Progenitor cell of endocrine pancreas (in vitro differentiated cells): ENCODE measurements around the gene HNF4A. TPM values are rescaled to one million over a fixed set of nuclear protein-coding genes. Genes with fewer than 3 reads are reported as not detected.

Experiments used
- DNase-seq: peaks from one replicate; pipeline ENCODE4 v3.0.0; 2021; ENCODE audit warnings: low spot score; ENCODE audit not compliant: unreplicated experiment
- H3K27ac Mint-ChIP-seq: 2 replicates; pipeline ENCODE4 v1.8.0; 2021; ENCODE audit warnings: mild to moderate bottlenecking, moderate library complexity, mixed read lengths
- H3K27me3 Mint-ChIP-seq: 2 replicates; pipeline ENCODE4 v1.8.0; 2021; ENCODE audit warnings: mixed read lengths
- H3K36me3 Mint-ChIP-seq: 2 replicates; pipeline ENCODE4 v1.8.0; 2022; ENCODE audit warnings: mixed read lengths; ENCODE audit not compliant: insufficient read depth
- H3K4me1 Mint-ChIP-seq: 2 replicates; pipeline ENCODE4 v1.8.0; 2021; ENCODE audit warnings: low read depth, mixed read lengths
- H3K4me3 Mint-ChIP-seq: 2 replicates; pipeline ENCODE4 v1.8.0; 2021; ENCODE audit warnings: low read depth, mild to moderate bottlenecking, moderate library complexity, mixed read lengths
- H3K9me3 Mint-ChIP-seq: 2 replicates; pipeline ENCODE4 v1.8.0; 2021; ENCODE audit warnings: low read depth, mixed read lengths
- total RNA-seq: library from RNA; stranded (reverse); gene quantifications from 2 replicates; pipeline ENCODE4 v1.2.1, GENCODE V29; 2021
- TF ChIP-seq, protein P1 (sequence below): fragments of 200-600 bp; sonication (generic); IDR thresholded peaks from one replicate; pipeline ENCODE4 v1.5.0; 2021; ENCODE audit warnings: antibody characterized with exemption, mild to moderate bottlenecking; ENCODE audit not compliant: unreplicated experiment

HNF4A gene
- total RNA-seq, 1 donor from 2014 or later, result 72.9 TPM

DNA sequence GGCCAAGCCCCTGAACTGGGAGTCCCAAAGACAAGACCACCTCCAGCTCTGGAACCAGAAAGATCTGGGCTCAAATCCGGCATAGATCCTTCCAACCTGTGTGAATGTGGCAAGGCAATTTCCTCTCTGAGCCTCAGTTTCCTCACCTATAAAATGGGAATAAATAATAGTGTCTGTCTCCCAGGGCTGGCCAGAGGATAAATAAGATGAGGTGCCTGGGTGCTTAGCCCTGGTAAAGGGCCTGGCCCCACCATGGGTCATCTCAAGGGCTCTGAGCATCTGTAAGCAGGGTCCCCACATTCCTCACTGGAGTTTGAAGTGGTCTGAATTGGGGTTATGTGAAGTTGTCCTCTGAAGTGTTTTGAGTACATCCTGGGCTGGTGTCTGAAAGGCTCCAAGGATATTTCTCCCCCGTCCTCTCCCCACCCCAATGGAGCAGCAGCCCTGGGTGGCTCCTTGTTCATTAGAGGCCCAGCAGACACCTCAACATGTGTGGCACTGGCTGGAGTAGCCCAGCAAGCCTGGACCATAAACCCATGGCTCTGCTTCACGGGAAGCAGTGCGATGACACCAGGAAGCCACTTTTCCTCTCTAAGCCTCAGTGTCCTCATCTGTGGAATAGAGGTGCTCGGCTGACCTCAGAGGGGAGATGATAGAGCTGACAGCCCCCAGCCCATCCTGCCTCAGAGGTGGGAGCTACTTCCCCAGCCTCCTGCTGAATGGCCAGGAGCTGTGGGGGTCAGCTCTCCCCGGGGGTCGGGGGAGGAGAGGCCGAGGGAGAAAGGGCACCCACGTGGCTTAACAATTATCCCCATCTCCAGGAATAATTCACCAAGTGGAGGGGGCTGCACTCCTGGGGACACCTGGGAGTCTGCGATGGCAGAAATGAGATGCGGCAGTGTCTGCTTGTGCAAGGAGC, 48.0 kb downstream of the HNF4A start:
- H3K4me1 Mint-ChIP-seq, result peaks cover 32% of the 10 kb centered on the region
- H3K4me3 Mint-ChIP-seq, result no peak overlapping the region
- H3K9me3 Mint-ChIP-seq, result no peaks in the 10 kb centered on the region
- no peak overlapping the region for H3K27ac Mint-ChIP-seq
- TF ChIP-seq, protein P1, sequence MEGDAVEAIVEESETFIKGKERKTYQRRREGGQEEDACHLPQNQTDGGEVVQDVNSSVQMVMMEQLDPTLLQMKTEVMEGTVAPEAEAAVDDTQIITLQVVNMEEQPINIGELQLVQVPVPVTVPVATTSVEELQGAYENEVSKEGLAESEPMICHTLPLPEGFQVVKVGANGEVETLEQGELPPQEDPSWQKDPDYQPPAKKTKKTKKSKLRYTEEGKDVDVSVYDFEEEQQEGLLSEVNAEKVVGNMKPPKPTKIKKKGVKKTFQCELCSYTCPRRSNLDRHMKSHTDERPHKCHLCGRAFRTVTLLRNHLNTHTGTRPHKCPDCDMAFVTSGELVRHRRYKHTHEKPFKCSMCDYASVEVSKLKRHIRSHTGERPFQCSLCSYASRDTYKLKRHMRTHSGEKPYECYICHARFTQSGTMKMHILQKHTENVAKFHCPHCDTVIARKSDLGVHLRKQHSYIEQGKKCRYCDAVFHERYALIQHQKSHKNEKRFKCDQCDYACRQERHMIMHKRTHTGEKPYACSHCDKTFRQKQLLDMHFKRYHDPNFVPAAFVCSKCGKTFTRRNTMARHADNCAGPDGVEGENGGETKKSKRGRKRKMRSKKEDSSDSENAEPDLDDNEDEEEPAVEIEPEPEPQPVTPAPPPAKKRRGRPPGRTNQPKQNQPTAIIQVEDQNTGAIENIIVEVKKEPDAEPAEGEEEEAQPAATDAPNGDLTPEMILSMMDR, result no peak
- H3K36me3 Mint-ChIP-seq, result peaks cover 8% of the 10 kb centered on the region
- H3K27me3 Mint-ChIP-seq, result no peaks in the 10 kb centered on the region
- no peak for DNase-seq

DNA sequence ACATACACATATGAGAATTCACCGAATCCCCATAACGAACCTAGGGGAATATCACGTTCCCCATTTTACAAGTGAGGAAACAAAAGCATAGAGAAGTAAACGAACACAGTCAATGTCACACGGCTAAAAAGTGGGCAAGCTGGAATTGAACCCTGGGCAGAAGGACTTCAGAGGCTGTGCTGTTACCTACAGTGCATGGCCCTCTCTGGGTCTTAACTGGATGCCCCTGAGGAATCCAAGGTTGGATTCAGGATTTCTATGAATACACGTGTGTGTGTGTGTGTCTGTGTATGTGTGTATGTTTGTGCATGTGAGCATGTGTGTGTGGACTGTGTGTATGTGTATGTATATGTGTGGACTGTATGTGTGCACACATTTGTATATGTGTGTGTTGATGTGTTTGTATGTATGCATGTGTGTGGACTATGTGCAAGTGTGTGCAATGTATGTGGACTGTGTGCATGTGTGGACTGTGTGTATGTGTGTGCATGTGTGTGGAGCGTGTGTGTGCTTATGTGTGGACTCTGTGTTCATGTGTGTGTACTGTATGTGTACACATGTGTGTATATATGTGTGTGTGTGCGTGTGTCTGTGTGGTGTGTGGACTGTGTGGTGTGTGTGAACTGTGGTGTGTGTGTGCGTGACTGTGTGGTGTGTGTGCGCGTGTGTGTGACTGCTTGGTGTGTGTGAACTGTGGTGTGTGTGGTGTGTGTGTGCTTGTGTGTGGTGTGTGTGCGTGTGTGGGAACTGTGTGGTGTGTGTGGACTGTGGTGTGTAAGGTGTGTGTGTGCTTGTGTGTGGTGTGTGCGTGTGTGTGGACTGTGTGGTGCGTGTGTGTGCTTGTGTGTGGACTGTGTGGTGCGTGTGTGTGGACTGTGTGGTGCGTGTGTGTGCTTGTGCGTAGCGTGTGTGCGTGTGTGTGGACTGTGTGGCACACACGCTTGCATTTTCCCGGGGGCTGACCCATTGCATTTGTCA, 49.0 kb downstream of the HNF4A start:
- Mint-ChIP-seq H3K27me3 (peaks cover 4% of the 10 kb centered on the region), H3K4me3 (no peak overlapping the region), H3K27ac (no peak overlapping the region), H3K9me3 (no peaks in the 10 kb centered on the region), H3K4me1 (peaks cover 27% of the 10 kb centered on the region), H3K36me3 (peaks cover 11% of the 10 kb centered on the region)
- TF ChIP-seq, protein P1, result no peak
- no peak for DNase-seq

DNA sequence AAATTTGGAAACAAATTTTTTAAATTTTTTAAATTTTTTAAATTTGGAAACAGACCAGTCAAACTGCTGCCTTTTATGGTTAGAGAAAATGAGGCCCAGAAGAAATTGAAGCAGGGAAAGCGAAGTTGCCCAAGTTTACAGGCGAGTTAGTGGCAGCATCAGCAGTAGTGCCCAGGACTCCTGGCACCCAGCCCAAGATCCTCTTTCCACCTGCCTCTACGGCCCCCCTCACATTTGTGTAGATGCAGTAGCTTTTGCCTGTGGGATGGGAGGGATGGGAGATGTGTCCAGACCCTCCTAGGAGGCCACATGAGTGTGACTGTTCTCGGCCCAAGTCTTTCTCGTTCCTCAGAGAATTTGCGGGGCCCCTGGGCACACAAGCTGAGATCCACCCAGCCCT, 49.8 kb downstream of the HNF4A start:
- H3K4me3 Mint-ChIP-seq, result no peak overlapping the region
- no peaks in the 10 kb centered on the region for H3K9me3 Mint-ChIP-seq
- H3K27ac Mint-ChIP-seq, result no peak overlapping the region
- DNase-seq, result no peak
- H3K27me3 Mint-ChIP-seq, result peaks cover 4% of the 10 kb centered on the region
- TF ChIP-seq, protein P1, result no peak
- peaks cover 11% of the 10 kb centered on the region for H3K36me3 Mint-ChIP-seq
- H3K4me1 Mint-ChIP-seq, result peaks cover 23% of the 10 kb centered on the region

DNA sequence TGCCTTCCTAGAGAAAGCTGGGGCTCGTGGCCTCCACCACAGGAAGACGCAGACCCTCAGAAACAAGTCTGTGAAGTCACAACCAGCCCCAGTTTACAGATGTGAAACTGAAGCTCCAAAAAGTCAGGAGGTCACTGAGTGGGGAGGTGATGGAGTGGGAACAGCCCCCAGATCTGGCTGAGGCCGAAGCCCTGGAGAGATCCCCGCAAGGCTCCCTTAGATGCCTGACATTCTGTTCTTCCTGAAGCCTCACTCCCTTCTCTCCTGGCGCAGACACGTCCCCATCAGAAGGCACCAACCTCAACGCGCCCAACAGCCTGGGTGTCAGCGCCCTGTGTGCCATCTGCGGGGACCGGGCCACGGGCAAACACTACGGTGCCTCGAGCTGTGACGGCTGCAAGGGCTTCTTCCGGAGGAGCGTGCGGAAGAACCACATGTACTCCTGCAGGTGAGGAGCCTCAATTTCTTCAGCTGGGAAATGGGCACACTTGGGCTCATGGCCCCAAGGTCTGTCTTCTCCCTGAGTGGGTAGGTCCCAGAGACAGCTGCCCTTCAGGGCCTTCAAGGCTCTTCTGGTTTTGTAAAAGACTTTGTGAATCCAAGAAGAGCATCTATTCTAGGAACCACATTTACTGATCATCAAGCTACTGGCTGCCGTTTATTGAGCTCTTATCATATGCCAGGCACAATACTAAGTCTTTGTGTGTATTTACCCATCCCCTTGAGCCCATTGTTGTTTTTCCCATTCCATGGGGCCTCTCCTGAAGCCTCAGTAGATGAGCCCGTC, 50.5 kb downstream of the HNF4A start:
- H3K9me3 Mint-ChIP-seq, result no peaks in the 10 kb centered on the region
- H3K36me3 Mint-ChIP-seq, result peaks cover 11% of the 10 kb centered on the region
- H3K27ac Mint-ChIP-seq, result no peak overlapping the region
- no peak for DNase-seq
- TF ChIP-seq, protein P1, result no peak
- peaks cover 23% of the 10 kb centered on the region for H3K4me1 Mint-ChIP-seq
- H3K4me3 Mint-ChIP-seq, result no peak overlapping the region
- H3K27me3 Mint-ChIP-seq, result peaks cover 4% of the 10 kb centered on the region
